HK-2 (cell line): ENCODE data around the gene SF3B1.
"Not testable (repeated sequence)": the region's sequence is repeated elsewhere in the genome, so short reads cannot be mapped to it uniquely, and the experiment has no call there.

Experiments
- DNase-seq: peaks from one replicate; pipeline ENCODE4 v3.0.0-alpha.2; 2018; ENCODE audit not compliant: unreplicated experiment

Gene SF3B1

DNA sequence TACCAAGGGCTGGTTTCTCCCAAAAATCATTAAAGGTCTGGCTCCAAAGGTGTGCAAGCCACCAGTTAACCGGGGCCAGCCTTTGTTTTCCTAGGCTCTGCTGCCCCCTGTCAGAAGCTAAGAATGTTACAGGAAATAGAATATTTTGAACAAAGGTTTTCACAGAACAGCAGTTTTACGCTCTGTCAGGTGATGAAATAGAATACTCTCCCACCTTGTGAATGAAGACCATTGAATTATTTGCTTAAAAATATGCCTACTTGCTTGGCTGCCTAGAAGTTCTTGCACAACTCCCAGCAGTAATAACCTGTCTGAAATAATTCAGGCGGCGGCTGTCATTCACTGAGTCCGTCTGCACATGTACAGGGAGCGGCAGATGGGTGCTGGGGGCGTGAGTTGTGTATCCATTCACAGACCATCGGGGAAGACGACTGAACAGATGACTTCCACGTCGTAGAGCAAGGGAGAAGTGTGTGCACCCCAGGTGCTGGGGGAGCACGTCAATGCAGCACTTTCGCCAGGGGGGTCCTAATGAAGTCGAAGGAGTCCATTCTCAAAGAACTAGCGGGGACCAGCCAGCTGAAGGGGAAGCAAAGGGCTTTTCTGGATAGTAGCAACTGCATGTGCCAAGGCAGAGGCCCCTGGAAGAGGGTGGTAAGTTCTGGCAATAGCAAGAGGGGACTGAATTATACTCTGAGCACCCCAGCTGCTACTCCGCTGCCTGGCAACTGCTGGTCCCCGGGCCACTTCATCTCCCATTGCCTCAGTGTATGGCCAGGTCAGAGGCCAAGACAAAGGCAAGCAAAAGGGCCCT lies 56.1 kb downstream of the SF3B1 start:
- DNase-seq: peak; percentile 28

GRCh38 chr2:197378086-197378485 lies 56.7 kb downstream of the SF3B1 start:
- no peak for DNase-seq

DNA sequence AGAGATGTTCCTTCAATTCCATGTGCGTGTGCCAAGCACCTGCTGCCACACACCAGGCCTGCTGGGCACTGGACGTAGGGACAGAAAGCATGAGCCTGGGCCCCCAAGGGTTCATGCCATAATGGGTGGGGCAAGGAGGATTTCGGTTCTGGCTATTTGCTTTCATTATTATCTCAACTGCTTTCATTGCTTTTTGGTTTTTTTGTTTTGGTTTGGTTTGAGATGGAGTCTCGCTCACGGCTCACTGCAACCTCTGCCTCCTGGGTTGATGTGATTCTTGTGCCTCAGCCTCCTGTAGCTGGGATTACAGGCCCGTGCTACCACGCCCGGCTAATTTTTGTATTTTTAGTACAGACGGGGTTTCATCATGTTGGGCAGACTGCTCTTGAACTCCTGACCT lies 57.2 kb downstream of the SF3B1 start:
- no peak for DNase-seq

DNA sequence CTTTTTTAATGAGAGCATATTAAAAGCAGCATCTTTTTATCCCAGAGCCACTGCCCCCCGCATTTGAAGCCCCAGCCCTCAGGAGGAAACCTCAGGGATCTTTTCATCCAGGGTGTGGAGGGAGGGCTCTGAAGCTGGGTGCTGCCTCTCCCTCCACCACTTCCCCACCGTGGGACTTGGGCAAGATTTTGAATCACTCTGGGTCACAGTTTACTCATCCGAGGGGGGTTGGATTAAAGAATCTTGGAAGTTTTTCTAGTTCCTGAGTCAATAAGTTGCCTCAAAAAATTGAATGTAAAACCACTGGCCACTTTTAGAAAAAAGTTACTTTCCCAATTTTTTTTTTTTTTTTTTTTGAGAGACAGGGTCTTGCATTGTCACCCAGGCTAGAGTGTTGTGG lies 62.2 kb downstream of the SF3B1 start:
- no peak for DNase-seq

- not testable (repeated sequence) for DNase-seq
Observed at GRCh38 chr2:197370664-197371063, 64.2 kb downstream of the SF3B1 start.

DNA sequence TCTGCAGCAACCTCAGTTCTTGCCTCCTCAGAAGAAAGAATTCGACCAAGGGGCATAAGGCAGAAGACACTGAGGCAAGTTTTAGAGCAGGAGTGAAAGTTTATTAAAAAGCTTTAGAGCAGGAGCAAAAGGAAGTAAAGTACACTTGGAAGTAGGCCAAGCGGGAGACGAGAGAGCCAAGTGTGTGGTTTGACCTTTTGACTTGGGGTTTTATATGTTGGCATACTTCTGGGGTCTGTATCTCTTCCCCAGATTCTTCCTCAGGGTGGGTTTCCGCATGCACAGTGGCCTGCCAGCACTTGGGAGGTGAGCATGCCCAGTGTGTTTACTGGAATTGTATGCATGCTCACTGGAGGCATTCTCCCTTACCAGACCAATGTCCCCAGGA lies 64.9 kb downstream of the SF3B1 start:
- DNase-seq: no peak

DNA sequence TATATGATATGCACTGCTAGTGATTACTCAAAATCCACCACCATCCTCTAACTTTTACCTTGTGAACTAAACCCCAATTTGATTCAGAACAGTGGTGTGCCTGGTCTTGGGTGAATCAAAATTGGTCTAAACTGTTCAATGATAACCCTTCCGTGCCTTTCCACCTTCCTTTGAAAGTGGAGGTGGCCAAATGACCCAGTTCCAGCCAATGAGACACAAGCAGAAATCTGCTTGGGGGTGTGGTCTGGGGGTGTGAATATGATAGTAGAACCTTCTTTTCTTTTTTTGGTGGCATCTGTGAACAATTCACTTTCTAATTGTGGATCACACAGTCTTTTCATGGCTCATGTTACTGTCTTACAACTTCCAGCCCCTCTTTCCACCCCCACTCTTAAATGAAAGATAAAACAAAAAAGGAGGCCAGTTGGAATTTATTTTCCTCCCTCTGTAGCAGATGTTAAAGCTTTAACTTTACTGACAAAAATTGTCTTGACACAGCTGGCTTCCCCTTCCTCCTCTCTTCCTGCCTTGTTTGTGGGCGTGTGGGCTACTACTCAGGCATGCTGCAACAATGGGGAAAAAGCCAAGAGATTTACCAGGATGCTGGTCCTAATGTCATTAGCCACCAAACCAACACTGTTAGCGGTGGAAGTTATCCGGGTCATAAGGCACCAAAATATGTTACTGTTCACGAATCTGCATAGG lies 65.4 kb downstream of the SF3B1 start:
- DNase-seq: no peak

DNA sequence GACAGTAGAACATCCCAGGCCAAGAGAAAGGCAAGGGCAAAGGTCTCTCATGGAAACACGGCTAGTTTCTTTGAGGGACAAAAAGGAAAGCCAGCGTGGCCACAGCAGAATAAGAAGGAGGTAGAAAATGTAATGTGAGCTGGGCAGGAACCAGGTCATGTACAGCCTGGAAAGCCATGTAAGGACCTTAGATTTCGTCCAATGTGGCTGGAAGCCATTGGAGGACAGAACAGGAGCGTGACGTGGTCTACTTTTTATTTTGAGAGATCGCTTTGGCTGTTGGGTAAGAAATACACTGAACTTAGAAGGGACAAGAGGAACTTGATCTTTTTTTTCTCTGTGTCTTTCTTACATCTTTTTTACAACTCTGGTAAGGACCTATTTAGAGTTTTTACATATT lies 66.4 kb downstream of the SF3B1 start:
- no peak for DNase-seq

DNA sequence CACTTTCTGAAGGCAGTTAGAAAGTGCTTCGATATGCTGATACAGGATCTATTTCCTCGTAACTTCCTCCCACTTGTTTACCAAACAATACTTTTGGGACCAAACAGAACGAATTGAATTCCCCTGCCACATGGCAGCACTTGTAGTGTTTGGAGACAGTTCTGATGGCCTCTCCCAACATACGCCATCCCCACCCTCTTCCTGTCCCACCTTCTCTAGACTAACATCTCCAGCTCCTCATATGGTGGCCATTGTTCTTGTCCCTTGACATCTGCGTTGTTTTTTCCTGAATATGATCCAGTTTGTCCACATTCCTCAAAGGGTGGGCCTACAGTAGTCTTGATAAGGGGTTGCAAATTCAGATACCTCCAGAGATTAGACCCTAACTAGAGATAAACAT lies 70.8 kb downstream of the SF3B1 start:
- no peak for DNase-seq

DNA sequence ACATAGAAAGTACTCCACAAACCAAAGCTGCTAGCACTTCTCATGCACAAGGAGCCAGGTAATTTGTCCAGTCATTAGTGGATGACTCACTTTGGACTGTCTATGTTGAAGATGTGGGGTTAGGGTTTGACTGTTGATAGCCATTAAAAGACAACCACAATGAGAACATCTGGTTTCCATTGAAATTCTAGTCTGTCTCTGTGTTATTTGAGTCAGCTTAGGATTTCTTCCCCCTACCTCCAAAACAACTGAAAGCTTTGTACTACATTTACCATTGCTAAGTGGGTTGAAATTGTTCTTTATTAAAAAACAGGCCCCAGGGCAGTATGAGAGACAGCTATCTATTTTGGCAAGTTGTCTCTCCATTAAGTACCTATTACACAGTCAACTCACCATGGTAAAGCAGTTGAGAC lies 74.1 kb downstream of the SF3B1 start:
- DNase-seq: no peak

GRCh38 chr2:197359859-197360258 lies 75.0 kb downstream of the SF3B1 start:
- DNase-seq: no peak

- DNase-seq: no peak
Observed at GRCh38 chr2:197358931-197359330, 75.9 kb downstream of the SF3B1 start.

GRCh38 chr2:197357986-197358385 lies 76.8 kb downstream of the SF3B1 start:
- DNase-seq: no peak

DNA sequence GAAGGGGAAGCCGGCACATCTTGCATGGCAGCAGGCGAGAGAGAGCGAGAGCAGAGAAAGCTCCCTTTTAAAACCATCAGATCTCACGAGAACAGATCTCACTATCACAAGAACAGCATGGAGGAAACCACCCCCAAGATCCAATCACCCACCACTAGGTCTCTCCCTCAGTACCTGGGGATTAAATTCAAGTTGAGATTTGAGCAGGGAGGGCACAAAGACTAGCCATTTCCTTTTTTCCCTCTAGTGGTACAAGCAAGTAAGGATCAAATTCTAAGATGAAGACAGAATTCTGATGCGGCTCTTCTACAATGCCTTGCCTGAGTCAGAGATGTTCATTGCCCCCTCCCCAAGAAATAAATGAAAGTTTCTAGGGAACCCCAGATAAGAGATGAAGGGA lies 78.7 kb downstream of the SF3B1 start:
- no peak for DNase-seq

DNA sequence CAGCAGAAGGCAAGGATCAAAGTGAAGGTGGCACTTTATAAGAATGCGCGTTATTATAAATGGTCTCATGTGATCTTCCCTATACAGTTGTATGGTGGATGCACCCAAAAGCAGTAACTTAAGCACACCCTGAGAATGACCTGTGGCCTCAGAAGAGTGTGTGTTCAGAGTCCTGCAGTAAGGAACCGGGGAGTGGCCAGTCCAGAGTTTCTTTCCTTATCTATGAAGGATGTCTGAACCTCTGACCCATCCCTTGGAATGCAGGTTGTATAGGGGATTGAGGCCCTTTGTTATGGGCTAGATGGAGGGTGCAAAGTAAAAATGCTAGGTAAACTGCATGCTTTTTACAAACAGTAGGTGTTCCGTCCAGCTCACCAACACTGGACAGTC lies 80.7 kb downstream of the SF3B1 start:
- DNase-seq: no peak

DNA sequence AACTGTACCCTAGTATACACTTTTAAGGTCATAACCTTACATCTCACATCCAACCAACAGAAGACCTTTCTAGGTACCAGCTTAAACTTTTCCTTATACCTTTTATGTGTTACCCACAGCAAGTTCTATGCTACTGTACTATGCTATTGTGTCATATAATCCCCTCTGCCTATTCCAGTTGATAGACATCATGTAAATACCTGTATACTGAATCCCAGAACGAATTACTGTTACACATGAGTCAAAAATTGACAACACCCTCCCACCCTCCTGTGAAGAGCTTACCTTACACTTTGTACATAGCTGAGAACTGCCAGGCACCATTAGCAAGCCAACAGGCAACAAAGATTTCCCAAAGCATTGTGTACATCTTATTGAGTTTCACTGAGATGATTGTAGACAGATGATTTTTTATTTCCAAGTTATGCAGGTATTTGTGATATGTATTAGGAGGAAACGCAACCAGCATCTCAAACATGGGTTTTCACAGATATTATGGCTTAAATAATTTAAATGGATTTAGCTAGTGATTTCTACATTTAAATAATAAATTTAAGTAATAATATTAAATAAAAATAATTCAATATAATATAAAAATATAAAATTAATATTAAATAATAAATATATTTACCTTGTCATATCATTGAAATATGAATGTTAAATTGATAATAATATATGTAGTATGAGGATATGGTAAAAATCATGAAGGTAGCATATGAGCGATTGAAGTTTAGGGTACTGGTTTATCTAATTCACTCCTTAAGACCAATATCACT lies 81.2 kb downstream of the SF3B1 start:
- DNase-seq: no peak

GRCh38 chr2:197349699-197350098 lies 85.1 kb downstream of the SF3B1 start:
- DNase-seq: no peak

GRCh38 chr2:197348721-197349360 lies 86.0 kb downstream of the SF3B1 start:
- DNase-seq: no peak

GRCh38 chr2:197345846-197346370 lies 88.9 kb downstream of the SF3B1 start:
- DNase-seq: no peak

DNA sequence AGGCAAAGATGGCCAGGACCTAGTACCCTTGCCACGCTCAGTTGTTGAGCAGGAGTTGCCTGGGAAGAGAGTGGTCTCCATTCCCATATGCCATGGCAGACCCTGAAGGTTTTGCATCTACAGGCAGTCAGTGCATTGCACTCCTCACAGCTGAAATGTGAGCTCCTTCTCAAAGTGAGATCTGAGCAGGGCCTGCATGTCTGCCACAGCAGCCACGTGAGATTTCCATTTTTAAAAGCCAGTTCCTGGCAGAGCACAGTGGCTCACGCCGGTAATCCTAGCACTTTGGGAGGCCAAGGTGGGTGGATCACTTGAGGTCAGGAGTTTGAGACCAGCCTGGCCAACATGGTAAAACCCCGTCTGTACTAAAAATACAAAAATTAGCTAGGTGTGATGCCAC lies 90.9 kb downstream of the SF3B1 start:
- not testable (repeated sequence) for DNase-seq

- DNase-seq: no peak
Observed at GRCh38 chr2:197340591-197340990, 94.2 kb downstream of the SF3B1 start.
